IPS-15b (cell line): Measurements from ENCODE around the gene GPATCH2.
"Not testable (repeated sequence)": the region's sequence is repeated elsewhere in the genome, so short reads cannot be mapped to it uniquely, and the experiment has no call there.

ENCODE experiments used
- H3K27me3 ChIP-seq: one replicate; pipeline ENCODE4 v1.6.1; 2013; ENCODE audit warnings: low read length; ENCODE audit not compliant: control insufficient read depth, insufficient read depth
- H3K36me3 ChIP-seq: one replicate; pipeline ENCODE4 v1.6.1; 2013; ENCODE audit warnings: low read length; ENCODE audit not compliant: control insufficient read depth, insufficient read depth
- H3K4me1 ChIP-seq: one replicate; pipeline ENCODE4 v1.6.1; 2013; ENCODE audit warnings: mild to moderate bottlenecking, low read length; ENCODE audit not compliant: control insufficient read depth, insufficient read depth
- H3K4me3 ChIP-seq: one replicate; pipeline ENCODE4 v1.5.1; 2013; ENCODE audit warnings: low read depth, low read length
- H3K9ac ChIP-seq: one replicate; pipeline ENCODE4 v1.6.1; 2013; ENCODE audit warnings: low read depth, mild to moderate bottlenecking, low read length
- H3K9me3 ChIP-seq: one replicate; pipeline ENCODE4 v1.6.1; 2013; ENCODE audit warnings: mild to moderate bottlenecking, low read length; ENCODE audit not compliant: control insufficient read depth, insufficient read depth

The GPATCH2 gene

DNA sequence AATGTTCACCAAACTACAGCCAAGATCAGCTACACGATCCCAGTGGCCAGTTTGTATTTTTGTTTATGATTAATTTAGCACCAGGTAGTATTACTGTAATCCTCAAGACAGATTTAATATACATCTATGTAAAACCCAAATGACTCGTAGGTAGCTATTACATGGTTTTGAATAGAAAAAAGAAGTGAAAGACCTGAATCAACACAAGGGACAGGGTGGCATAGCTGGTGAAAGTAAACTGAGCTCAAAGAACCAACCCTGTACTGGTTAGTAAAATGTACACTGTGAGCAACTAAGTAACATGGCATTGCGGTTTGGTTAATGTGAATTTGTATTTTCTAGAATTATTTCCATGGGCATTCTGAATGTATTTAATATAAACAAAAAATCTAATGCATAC, 8.8 kb downstream of the GPATCH2 start:
- no peaks in the 10 kb centered on the region for H3K27me3 ChIP-seq
- no peaks in the 10 kb centered on the region for H3K9me3 ChIP-seq
- no peak overlapping the region for H3K9ac ChIP-seq
- peaks cover 12% of the 10 kb centered on the region for H3K4me1 ChIP-seq
- H3K36me3 ChIP-seq = no peaks in the 10 kb centered on the region
- H3K4me3 ChIP-seq = no peak overlapping the region

- Histone ChIP-seq H3K9ac (no peak overlapping the region), H3K9me3 (no peaks in the 10 kb centered on the region), H3K4me3 (no peak overlapping the region), H3K36me3 (no peaks in the 10 kb centered on the region), H3K27me3 (no peaks in the 10 kb centered on the region), H3K4me1 (peaks cover 12% of the 10 kb centered on the region)
Observed at GRCh38 chr1:217620814-217621213, 10.1 kb downstream of the GPATCH2 start.

DNA sequence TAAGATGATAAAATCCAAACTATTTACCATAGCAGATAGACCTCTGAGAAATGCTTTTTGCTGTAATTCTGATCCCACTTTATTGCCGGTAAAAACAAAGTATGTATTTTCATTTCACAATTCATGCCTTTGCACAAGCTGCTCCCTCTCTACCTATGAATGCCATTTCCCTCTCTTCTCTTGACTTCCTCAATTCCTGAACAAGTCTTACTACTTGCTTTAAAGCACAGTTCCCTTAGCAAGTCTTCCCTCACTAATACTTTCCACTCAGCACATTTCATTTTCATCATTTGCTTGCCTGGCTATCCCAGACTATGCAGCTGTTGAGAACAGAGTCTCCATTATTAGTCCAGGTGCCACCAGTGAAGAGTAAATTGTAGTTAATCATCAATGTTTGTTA, 13.8 kb downstream of the GPATCH2 start:
- Histone ChIP-seq H3K9ac (no peak overlapping the region), H3K4me1 (peaks cover 12% of the 10 kb centered on the region), H3K36me3 (no peaks in the 10 kb centered on the region), H3K27me3 (no peaks in the 10 kb centered on the region), H3K4me3 (no peak overlapping the region), H3K9me3 (no peaks in the 10 kb centered on the region)

DNA sequence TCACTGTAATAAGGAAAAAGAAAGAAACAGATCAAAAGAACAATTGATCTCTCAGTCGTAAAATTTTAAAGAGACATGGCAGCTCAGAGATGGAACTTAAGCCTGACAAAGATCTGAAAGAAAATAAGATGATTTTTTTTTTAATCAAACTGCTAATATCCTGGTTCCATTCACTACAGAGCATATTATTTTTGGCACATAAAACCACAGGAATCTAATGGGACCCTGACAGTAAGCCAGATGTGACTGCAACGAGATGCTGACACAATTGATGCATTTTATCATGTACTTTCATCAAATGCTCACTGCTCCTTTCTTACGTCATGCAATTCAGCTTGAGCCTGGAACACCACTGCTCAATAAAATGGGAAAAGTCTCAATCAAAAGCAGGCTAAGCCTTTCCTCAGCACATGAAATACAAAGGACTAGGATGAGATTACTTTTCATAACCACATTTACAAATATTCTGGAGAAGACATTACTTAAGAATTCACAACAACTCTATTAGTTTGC, 16.6 kb downstream of the GPATCH2 start:
- no peak overlapping the region for H3K9ac ChIP-seq
- no peaks in the 10 kb centered on the region for H3K9me3 ChIP-seq
- no peaks in the 10 kb centered on the region for H3K4me1 ChIP-seq
- no peak overlapping the region for H3K4me3 ChIP-seq
- H3K27me3 ChIP-seq = no peaks in the 10 kb centered on the region
- H3K36me3 ChIP-seq = no peaks in the 10 kb centered on the region

- Histone ChIP-seq H3K9ac (no peak overlapping the region), H3K4me1 (no peaks in the 10 kb centered on the region), H3K27me3 (no peaks in the 10 kb centered on the region), H3K4me3 (no peak overlapping the region), H3K36me3 (peaks cover 3% of the 10 kb centered on the region), H3K9me3 (no peaks in the 10 kb centered on the region)
Observed at GRCh38 chr1:217605390-217605789, 25.5 kb downstream of the GPATCH2 start.

- Histone ChIP-seq H3K27me3 (no peaks in the 10 kb centered on the region), H3K36me3 (peaks cover 6% of the 10 kb centered on the region), H3K4me3 (no peak overlapping the region), H3K9ac (no peak overlapping the region), H3K9me3 (no peaks in the 10 kb centered on the region), H3K4me1 (no peaks in the 10 kb centered on the region)
Observed at GRCh38 chr1:217602380-217602779, 28.5 kb downstream of the GPATCH2 start.

GRCh38 chr1:217599154-217599553, 31.7 kb downstream of the GPATCH2 start:
- Histone ChIP-seq H3K9ac (no peak overlapping the region), H3K4me1 (no peaks in the 10 kb centered on the region), H3K27me3 (no peaks in the 10 kb centered on the region), H3K4me3 (no peak overlapping the region), H3K36me3 (peaks cover 3% of the 10 kb centered on the region), H3K9me3 (no peaks in the 10 kb centered on the region)

DNA sequence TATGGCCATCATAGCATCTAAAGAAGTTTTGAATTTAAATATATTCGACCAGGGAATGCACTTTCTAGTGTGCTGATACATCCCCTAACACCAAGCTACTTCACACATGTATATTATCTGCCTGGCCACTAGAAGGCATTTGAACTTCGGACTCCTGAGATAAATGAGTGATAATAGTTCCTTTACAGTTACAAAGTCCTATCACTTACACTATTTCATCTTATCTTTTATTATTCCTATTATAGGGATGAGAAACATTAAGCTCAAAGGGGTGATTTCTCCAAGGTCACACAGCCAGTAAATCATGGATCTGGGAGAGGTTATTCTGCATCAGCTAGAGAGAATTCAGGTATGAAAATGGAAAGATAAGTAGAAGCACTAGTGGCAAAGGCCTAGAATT, 40.3 kb downstream of the GPATCH2 start:
- H3K9me3 ChIP-seq = no peaks in the 10 kb centered on the region
- no peaks in the 10 kb centered on the region for H3K27me3 ChIP-seq
- no peak overlapping the region for H3K4me3 ChIP-seq
- no peaks in the 10 kb centered on the region for H3K36me3 ChIP-seq
- no peak overlapping the region for H3K9ac ChIP-seq
- no peaks in the 10 kb centered on the region for H3K4me1 ChIP-seq

- Histone ChIP-seq H3K27me3 (no peaks in the 10 kb centered on the region), H3K36me3 (no peaks in the 10 kb centered on the region), H3K4me3 (no peak overlapping the region), H3K4me1 (no peaks in the 10 kb centered on the region), H3K9me3 (no peaks in the 10 kb centered on the region), H3K9ac (no peak overlapping the region)
Observed at GRCh38 chr1:217586586-217586985, 44.3 kb downstream of the GPATCH2 start.

DNA sequence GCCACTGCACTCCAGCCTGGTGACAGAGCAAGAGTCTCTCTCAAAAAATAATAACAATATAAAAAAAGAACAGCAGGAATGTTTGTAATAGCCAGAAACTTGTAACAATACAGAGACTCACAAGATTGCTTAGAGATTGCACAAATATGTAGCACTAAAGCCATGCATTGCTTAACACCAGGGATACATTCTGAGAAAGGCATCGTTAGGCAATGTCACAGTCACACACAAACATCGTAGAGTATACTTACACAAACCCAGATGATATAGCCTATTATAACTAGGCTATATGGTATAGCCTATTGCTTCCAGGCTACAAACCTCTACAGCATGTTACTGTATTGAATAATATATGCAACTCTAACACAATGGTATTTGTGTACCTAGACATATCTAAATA, 45.3 kb downstream of the GPATCH2 start:
- Histone ChIP-seq H3K36me3 (no peaks in the 10 kb centered on the region), H3K9me3 (no peaks in the 10 kb centered on the region), H3K4me1 (no peaks in the 10 kb centered on the region), H3K27me3 (no peaks in the 10 kb centered on the region), H3K9ac (no peak overlapping the region), H3K4me3 (no peak overlapping the region)

DNA sequence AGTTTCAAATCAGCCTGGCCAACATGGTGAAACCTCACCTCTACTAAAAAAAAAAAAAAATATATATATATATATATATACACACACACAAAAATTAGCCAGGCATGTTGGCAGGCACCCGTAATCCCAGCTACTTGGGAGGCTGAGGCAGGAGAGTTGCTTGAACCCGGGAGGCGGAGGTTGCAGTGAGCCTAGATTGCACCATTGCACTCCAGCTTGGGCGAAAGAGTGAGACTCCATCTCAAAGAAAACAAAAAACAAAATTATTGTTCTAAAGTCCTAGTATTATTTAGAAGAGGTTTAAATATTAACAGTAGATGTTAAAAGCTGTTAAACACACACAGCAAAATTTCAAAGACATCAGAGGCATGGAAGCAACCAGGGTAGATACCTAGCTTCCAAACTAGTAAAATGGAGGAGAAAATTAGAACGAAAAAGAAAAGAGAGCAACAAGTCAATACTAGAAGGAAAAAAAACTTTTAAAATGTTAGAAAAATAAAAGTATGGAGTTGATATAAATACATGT, 46.5 kb downstream of the GPATCH2 start:
- H3K4me1 ChIP-seq, H3K4me3 ChIP-seq, H3K36me3 ChIP-seq, H3K27me3 ChIP-seq, H3K9ac ChIP-seq, H3K9me3 ChIP-seq: not testable (repeated sequence)

DNA sequence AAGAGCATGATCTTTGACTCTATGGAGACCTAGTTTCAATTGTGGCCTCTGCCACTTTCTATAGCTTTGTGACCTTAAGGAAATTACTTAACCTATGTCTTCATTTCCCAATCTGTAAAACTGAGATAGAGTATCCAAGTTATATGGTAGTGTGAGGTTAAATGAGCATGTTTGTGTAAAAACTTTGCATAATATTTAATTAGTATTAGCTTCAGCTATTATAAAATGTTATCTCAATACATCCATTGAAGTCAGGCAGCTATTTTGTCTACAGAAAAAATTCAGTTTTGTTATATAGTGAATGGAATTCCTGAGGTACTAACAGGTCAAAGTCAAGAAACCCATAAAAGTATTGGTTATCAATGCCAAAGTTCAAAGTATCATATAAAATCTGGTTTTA, 53.6 kb downstream of the GPATCH2 start:
- no peaks in the 10 kb centered on the region for H3K4me1 ChIP-seq
- no peaks in the 10 kb centered on the region for H3K9me3 ChIP-seq
- H3K9ac ChIP-seq = no peak overlapping the region
- H3K27me3 ChIP-seq = no peaks in the 10 kb centered on the region
- H3K36me3 ChIP-seq = no peaks in the 10 kb centered on the region
- H3K4me3 ChIP-seq = no peak overlapping the region
